G401 (cell line): ENCODE results near the gene ZNF683. TPM values are rescaled to one million over a fixed set of nuclear protein-coding genes. Genes with fewer than 3 reads are reported as not detected.
"Not testable (repeated sequence)": the region's sequence is repeated elsewhere in the genome, so short reads cannot be mapped to it uniquely, and the experiment has no call there.

Source experiments
- DNase-seq: peaks from one replicate; pipeline ENCODE4 v3.0.0-alpha.2; 2015; ENCODE audit warnings: low spot score
- in situ Hi-C: cut with HindIII; loops from 2 replicates; pipeline ENCODE4 v1.10.0; 2016; ENCODE audit warnings: low sequenced_read_pairs, mixed read lengths
- total RNA-seq: library from RNA; depleted of rRNA; stranded (reverse); fragments of >200 nt; shearing (Covaris generic); gene quantifications from 2 replicates; pipeline ENCODE4 v1.2.3, GENCODE V29; 2014; rRNA removed

The ZNF683 gene
- total RNA-seq = not detected in 2 replicates

GRCh38 chr1:26372611-26373010 lies at the start of gene ZNF683:
Gene ZNF683 (minus strand): TSS chr1:26372750. CDS start chr1:26368571, 4,179 bp downstream.
- in situ Hi-C loops, DNase-seq: not testable (repeated sequence)

GRCh38 chr1:26419494-26419893 lies 46.9 kb upstream of the ZNF683 start:
- in situ Hi-C loops = no loop called here
- DNase-seq = no peak

GRCh38 chr1:26418865-26419349 lies 46.4 kb upstream of the ZNF683 start:
- in situ Hi-C loops = no loop called here
- no peak for DNase-seq

GRCh38 chr1:26417111-26417759 lies 44.7 kb upstream of the ZNF683 start:
- peak; percentile 81 for DNase-seq
- in situ Hi-C loops = no loop called here

GRCh38 chr1:26413031-26413430 lies 40.5 kb upstream of the ZNF683 start:
- in situ Hi-C loops = no loop called here
- DNase-seq = no peak

GRCh38 chr1:26412180-26412840 lies 39.8 kb upstream of the ZNF683 start:
- peak; percentile 41 for DNase-seq
- in situ Hi-C loops = no loop called here

- in situ Hi-C loops = no loop called here
- no peak for DNase-seq
Measured at GRCh38 chr1:26411624-26412074, 39.1 kb upstream of the ZNF683 start.

GRCh38 chr1:26410706-26411623 lies 38.4 kb upstream of the ZNF683 start, which contains the start of gene LIN28A:
Gene LIN28A (plus strand): TSS chr1:26410817. CDS start chr1:26410892, 75 bp downstream.
- DNase-seq = no peak
- in situ Hi-C loops = no loop called here

- in situ Hi-C loops = no loop called here
- DNase-seq = peak; percentile 65
Measured at GRCh38 chr1:26409191-26409807, 36.7 kb upstream of the ZNF683 start.

GRCh38 chr1:26408604-26409003 lies 36.1 kb upstream of the ZNF683 start:
- in situ Hi-C loops = no loop called here
- peak; percentile 43 for DNase-seq

GRCh38 chr1:26405281-26405915 lies 32.8 kb upstream of the ZNF683 start:
- in situ Hi-C loops = no loop called here
- DNase-seq = no peak

- no peak for DNase-seq
Measured at GRCh38 chr1:26404641-26405040, 32.1 kb upstream of the ZNF683 start.

GRCh38 chr1:26403656-26404055 lies 31.1 kb upstream of the ZNF683 start:
- in situ Hi-C loops = no loop called here
- no peak for DNase-seq

More at GRCh38 chr1:26404641-26405040, 32.1 kb upstream of the ZNF683 start:
- in situ Hi-C loops = no loop called here

- no peak for DNase-seq
- in situ Hi-C loops = no loop called here
Measured at GRCh38 chr1:26401891-26402290, 29.3 kb upstream of the ZNF683 start.

- in situ Hi-C loops = no loop called here
- no peak for DNase-seq
Measured at GRCh38 chr1:26399034-26399433, 26.5 kb upstream of the ZNF683 start.

- in situ Hi-C loops = no loop called here
- no peak for DNase-seq
Measured at GRCh38 chr1:26395754-26396153, 23.2 kb upstream of the ZNF683 start.

- DNase-seq = no peak
- in situ Hi-C loops = loop anchor here (5.0 kb wide), 1 partner anchor 49 kb away; no protein-coding TSS in a partner anchor
Measured at GRCh38 chr1:26391450-26391849, 18.9 kb upstream of the ZNF683 start.

GRCh38 chr1:26389604-26390247 lies 17.2 kb upstream of the ZNF683 start:
- in situ Hi-C loops = loop anchor here (5.0 kb wide), 1 partner anchor 47 kb away; no protein-coding TSS in a partner anchor

More at GRCh38 chr1:26389604-26390247, 17.2 kb upstream of the ZNF683 start:
- no peak for DNase-seq
